ENCODE results near the gene TTLL11. TPM values are rescaled to one million over a fixed set of nuclear protein-coding genes. Genes with fewer than 3 reads are reported as not detected.

Gene TTLL11
- total RNA-seq, 1 donor from 2014 or later, result 6.9 TPM

- H3K27ac Mint-ChIP-seq (ENCODE audit: unreplicated experiment), result no peak overlapping the region
- Histone ChIP-seq H3K36me3 (ENCODE audit: insufficient read depth, low read length) (no peaks in the 10 kb centered on the region), H4K20me1 (ENCODE audit: insufficient read depth, low read length) (no peaks in the 10 kb centered on the region), H3K4me3 (ENCODE audit: insufficient read depth, low read depth, low read length) (no peak overlapping the region), H3K4me2 (ENCODE audit: low read length) (no peak overlapping the region), H3K9me3 (ENCODE audit: insufficient read depth, low read depth, low read length) (no peaks in the 10 kb centered on the region), H2AFZ (ENCODE audit: low read depth, low read length) (no peak overlapping the region), H3K9ac (ENCODE audit: low read length) (no peak overlapping the region), H3K79me2 (ENCODE audit: insufficient read depth, low read length) (no peaks in the 10 kb centered on the region), H3K27ac (ENCODE audit: low read depth, low read length) (no peak overlapping the region), H3K27me3 (ENCODE audit: insufficient read depth, low read length) (no peaks in the 10 kb centered on the region), H3K4me1 (ENCODE audit: insufficient read depth, low read length) (peaks cover 3% of the 10 kb centered on the region)
- DNase-seq (ENCODE audit: low read depth), result no peak
- no peak overlapping the region for H3K4me3 Mint-ChIP-seq (ENCODE audit: unreplicated experiment)
- peaks cover 3% of the 10 kb centered on the region for H3K9me3 Mint-ChIP-seq (ENCODE audit: unreplicated experiment)
- peaks cover 9% of the 10 kb centered on the region for H3K36me3 Mint-ChIP-seq (ENCODE audit: low read depth, unreplicated experiment)
- no peak for FAIRE-seq
- peaks cover 53% of the 10 kb centered on the region for H3K27me3 Mint-ChIP-seq (ENCODE audit: low read depth, unreplicated experiment)
- H3K4me1 Mint-ChIP-seq (ENCODE audit: low read depth, unreplicated experiment), result peaks cover 11% of the 10 kb centered on the region
- TF ChIP-seq CTCF (IDR thresholded peaks at IDR 0.05; ENCODE audit: insufficient read depth, low read depth, low read length) (no peak), EZH2 (IDR thresholded peaks at IDR 0.05; ENCODE audit: insufficient read depth, low read length) (no peak)
These were observed 137.5 kb downstream of the TTLL11 start for GRCh38 chr9:121955649-121956048.

- no peaks in the 10 kb centered on the region for H3K9me3 Mint-ChIP-seq (ENCODE audit: unreplicated experiment)
- H3K79me2 ChIP-seq (ENCODE audit: insufficient read depth, low read length), result no peaks in the 10 kb centered on the region
- peaks cover 6% of the 10 kb centered on the region for H3K36me3 Mint-ChIP-seq (ENCODE audit: low read depth, unreplicated experiment)
- no peak overlapping the region for H3K4me2 ChIP-seq (ENCODE audit: low read length)
- H3K9me3 ChIP-seq (ENCODE audit: insufficient read depth, low read depth, low read length), result no peaks in the 10 kb centered on the region
- H3K4me3 Mint-ChIP-seq (ENCODE audit: unreplicated experiment), result no peak overlapping the region
- H3K4me1 ChIP-seq (ENCODE audit: insufficient read depth, low read length), result peaks cover 3% of the 10 kb centered on the region
- no peaks in the 10 kb centered on the region for H4K20me1 ChIP-seq (ENCODE audit: insufficient read depth, low read length)
- peak; percentile 26 for FAIRE-seq
- H3K4me1 Mint-ChIP-seq (ENCODE audit: low read depth, unreplicated experiment), result peaks cover 11% of the 10 kb centered on the region
- peak; percentile 83 for DNase-seq (ENCODE audit: low read depth)
- no peak overlapping the region for H2AFZ ChIP-seq (ENCODE audit: low read depth, low read length)
- no peak overlapping the region for H3K27ac ChIP-seq (ENCODE audit: low read depth, low read length)
- H3K4me3 ChIP-seq (ENCODE audit: insufficient read depth, low read depth, low read length), result no peak overlapping the region
- TF ChIP-seq CTCF (IDR thresholded peaks at IDR 0.05; ENCODE audit: insufficient read depth, low read depth, low read length) (no peak), EZH2 (IDR thresholded peaks at IDR 0.05; ENCODE audit: insufficient read depth, low read length) (no peak)
- H3K27ac Mint-ChIP-seq (ENCODE audit: unreplicated experiment), result no peak overlapping the region
- H3K27me3 Mint-ChIP-seq (ENCODE audit: low read depth, unreplicated experiment), result peaks cover 53% of the 10 kb centered on the region
- no peak overlapping the region for H3K9ac ChIP-seq (ENCODE audit: low read length)
- H3K27me3 ChIP-seq (ENCODE audit: insufficient read depth, low read length), result no peaks in the 10 kb centered on the region
- no peaks in the 10 kb centered on the region for H3K36me3 ChIP-seq (ENCODE audit: insufficient read depth, low read length)
These were observed 138.5 kb downstream of the TTLL11 start for GRCh38 chr9:121954477-121955140.

- H3K79me2 ChIP-seq (ENCODE audit: insufficient read depth, low read length), result no peaks in the 10 kb centered on the region
- FAIRE-seq, result no peak
- peak overlapping the region; percentile 47 for H3K27ac Mint-ChIP-seq (ENCODE audit: unreplicated experiment)
These were observed 140.5 kb downstream of the TTLL11 start for GRCh38 chr9:121952611-121953010.

More at GRCh38 chr9:121952611-121953010, 140.5 kb downstream of the TTLL11 start:
- peaks cover 2% of the 10 kb centered on the region for H3K9me3 Mint-ChIP-seq (ENCODE audit: unreplicated experiment)
- Histone ChIP-seq H4K20me1 (ENCODE audit: insufficient read depth, low read length) (no peaks in the 10 kb centered on the region), H3K27me3 (ENCODE audit: insufficient read depth, low read length) (no peaks in the 10 kb centered on the region), H3K9me3 (ENCODE audit: insufficient read depth, low read depth, low read length) (no peaks in the 10 kb centered on the region), H3K4me1 (ENCODE audit: insufficient read depth, low read length) (peaks cover 3% of the 10 kb centered on the region), H3K4me3 (ENCODE audit: insufficient read depth, low read depth, low read length) (no peak overlapping the region), H3K36me3 (ENCODE audit: insufficient read depth, low read length) (no peaks in the 10 kb centered on the region), H3K27ac (ENCODE audit: low read depth, low read length) (no peak overlapping the region), H3K4me2 (ENCODE audit: low read length) (no peak overlapping the region), H2AFZ (ENCODE audit: low read depth, low read length) (no peak overlapping the region), H3K9ac (ENCODE audit: low read length) (no peak overlapping the region)
- TF ChIP-seq EZH2 (IDR thresholded peaks at IDR 0.05; ENCODE audit: insufficient read depth, low read length), result no peak
- no peak for TF ChIP-seq CTCF (IDR thresholded peaks at IDR 0.05; ENCODE audit: insufficient read depth, low read depth, low read length)
- H3K27me3 Mint-ChIP-seq (ENCODE audit: low read depth, unreplicated experiment), result peaks cover 51% of the 10 kb centered on the region
- peaks cover 4% of the 10 kb centered on the region for H3K36me3 Mint-ChIP-seq (ENCODE audit: low read depth, unreplicated experiment)
- H3K4me1 Mint-ChIP-seq (ENCODE audit: low read depth, unreplicated experiment), result peaks cover 11% of the 10 kb centered on the region
- no peak for DNase-seq (ENCODE audit: low read depth)
- no peak overlapping the region for H3K4me3 Mint-ChIP-seq (ENCODE audit: unreplicated experiment)
